ENCODE data around the gene PTGFRN. TPM values are rescaled to one million over a fixed set of nuclear protein-coding genes. Genes with fewer than 3 reads are reported as not detected.

Gene PTGFRN
- total RNA-seq, 1 donor from 2014 or later: 52.9 TPM

GRCh38 chr1:116990612-116991151 is 81.0 kb downstream of the PTGFRN start:
- Mint-ChIP-seq H3K4me3 (ENCODE audit: unreplicated experiment) (no peak overlapping the region), H3K27me3 (ENCODE audit: unreplicated experiment) (no peaks in the 10 kb centered on the region), H3K36me3 (ENCODE audit: unreplicated experiment) (peaks cover 2% of the 10 kb centered on the region), H3K27ac (ENCODE audit: unreplicated experiment) (peak overlapping the region; percentile 37), H3K9me3 (ENCODE audit: unreplicated experiment) (peaks cover 10% of the 10 kb centered on the region), H3K4me1 (ENCODE audit: unreplicated experiment) (peaks cover 6% of the 10 kb centered on the region)
- no peak for DNase-seq (ENCODE audit: extremely low spot score, unreplicated experiment)
- no peak for TF ChIP-seq CTCF (IDR thresholded peaks at IDR 0.05)

GRCh38 chr1:116991171-116991845 is 81.6 kb downstream of the PTGFRN start:
- Mint-ChIP-seq H3K4me3 (ENCODE audit: unreplicated experiment) (no peak overlapping the region), H3K27ac (ENCODE audit: unreplicated experiment) (no peak overlapping the region), H3K27me3 (ENCODE audit: unreplicated experiment) (no peaks in the 10 kb centered on the region), H3K9me3 (ENCODE audit: unreplicated experiment) (peaks cover 10% of the 10 kb centered on the region), H3K36me3 (ENCODE audit: unreplicated experiment) (peaks cover 2% of the 10 kb centered on the region), H3K4me1 (ENCODE audit: unreplicated experiment) (peaks cover 6% of the 10 kb centered on the region)
- no peak for TF ChIP-seq CTCF (IDR thresholded peaks at IDR 0.05)
- no peak for DNase-seq (ENCODE audit: extremely low spot score, unreplicated experiment)

- H3K4me3 Mint-ChIP-seq (ENCODE audit: unreplicated experiment): no peak overlapping the region
- H3K27me3 Mint-ChIP-seq (ENCODE audit: unreplicated experiment): no peaks in the 10 kb centered on the region
- DNase-seq (ENCODE audit: extremely low spot score, unreplicated experiment): no peak
- TF ChIP-seq CTCF (IDR thresholded peaks at IDR 0.05): no peak
- H3K27ac Mint-ChIP-seq (ENCODE audit: unreplicated experiment): no peak overlapping the region
- H3K9me3 Mint-ChIP-seq (ENCODE audit: unreplicated experiment): peaks cover 10% of the 10 kb centered on the region
- H3K36me3 Mint-ChIP-seq (ENCODE audit: unreplicated experiment): peaks cover 2% of the 10 kb centered on the region
- H3K4me1 Mint-ChIP-seq (ENCODE audit: unreplicated experiment): peaks cover 8% of the 10 kb centered on the region
Measured at GRCh38 chr1:116991918-116992317, 82.2 kb downstream of the PTGFRN start.

- DNase-seq (ENCODE audit: extremely low spot score, unreplicated experiment): no peak
- no peaks in the 10 kb centered on the region for H3K27me3 Mint-ChIP-seq (ENCODE audit: unreplicated experiment)
- peaks cover 10% of the 10 kb centered on the region for H3K9me3 Mint-ChIP-seq (ENCODE audit: unreplicated experiment)
- no peak overlapping the region for H3K4me3 Mint-ChIP-seq (ENCODE audit: unreplicated experiment)
- peaks cover 2% of the 10 kb centered on the region for H3K36me3 Mint-ChIP-seq (ENCODE audit: unreplicated experiment)
- no peak for TF ChIP-seq CTCF (IDR thresholded peaks at IDR 0.05)
- H3K4me1 Mint-ChIP-seq (ENCODE audit: unreplicated experiment): peaks cover 16% of the 10 kb centered on the region
- no peak overlapping the region for H3K27ac Mint-ChIP-seq (ENCODE audit: unreplicated experiment)
Measured at GRCh38 chr1:116993286-116993685, 83.6 kb downstream of the PTGFRN start.

GRCh38 chr1:116994411-116994810 is 84.7 kb downstream of the PTGFRN start:
- H3K27ac Mint-ChIP-seq (ENCODE audit: unreplicated experiment): no peak overlapping the region
- DNase-seq (ENCODE audit: extremely low spot score, unreplicated experiment): no peak
- peaks cover 2% of the 10 kb centered on the region for H3K36me3 Mint-ChIP-seq (ENCODE audit: unreplicated experiment)
- no peaks in the 10 kb centered on the region for H3K27me3 Mint-ChIP-seq (ENCODE audit: unreplicated experiment)
- no peak overlapping the region for H3K4me3 Mint-ChIP-seq (ENCODE audit: unreplicated experiment)
- no peak for TF ChIP-seq CTCF (IDR thresholded peaks at IDR 0.05)
- peaks cover 10% of the 10 kb centered on the region for H3K9me3 Mint-ChIP-seq (ENCODE audit: unreplicated experiment)
- peaks cover 12% of the 10 kb centered on the region for H3K4me1 Mint-ChIP-seq (ENCODE audit: unreplicated experiment)

Data from osteocyte (in vitro differentiated cells).